HG02588 (cell line): Measurements from ENCODE around the gene ADRM1.

Experiments
- ATAC-seq: cut with Tn5 transposase; IDR thresholded peaks from one replicate; pipeline ENCODE4 v1.9.1; 2021; ENCODE audit warnings: mild to moderate bottlenecking, moderate library complexity; ENCODE audit not compliant: unreplicated experiment

ADRM1 gene

GRCh38 chr20:62309198-62309944 is 6.6 kb downstream of the ADRM1 start:
- no peak for ATAC-seq

- no peak for ATAC-seq
Measured at GRCh38 chr20:62309947-62310756, 7.4 kb downstream of the ADRM1 start.

DNA sequence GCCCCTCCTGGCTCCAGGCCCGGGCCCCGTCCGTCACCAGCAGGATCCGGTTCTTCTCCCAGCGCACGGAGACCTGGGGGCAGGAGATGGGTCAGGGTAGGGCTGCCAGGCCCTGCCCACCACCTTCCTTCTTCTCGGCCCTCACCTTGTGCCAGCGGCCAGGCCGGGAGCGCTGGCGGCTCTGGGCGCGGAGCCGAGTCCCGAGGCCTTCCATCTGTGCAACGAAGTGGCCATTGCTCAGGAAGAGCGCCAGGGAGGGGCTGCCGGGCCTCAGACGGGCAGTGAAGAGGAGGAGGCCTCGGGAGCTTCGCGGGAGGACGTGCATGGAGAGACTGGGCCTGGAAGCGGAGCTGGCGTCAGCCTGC is 7.9 kb downstream of the ADRM1 start:
- no peak for ATAC-seq

DNA sequence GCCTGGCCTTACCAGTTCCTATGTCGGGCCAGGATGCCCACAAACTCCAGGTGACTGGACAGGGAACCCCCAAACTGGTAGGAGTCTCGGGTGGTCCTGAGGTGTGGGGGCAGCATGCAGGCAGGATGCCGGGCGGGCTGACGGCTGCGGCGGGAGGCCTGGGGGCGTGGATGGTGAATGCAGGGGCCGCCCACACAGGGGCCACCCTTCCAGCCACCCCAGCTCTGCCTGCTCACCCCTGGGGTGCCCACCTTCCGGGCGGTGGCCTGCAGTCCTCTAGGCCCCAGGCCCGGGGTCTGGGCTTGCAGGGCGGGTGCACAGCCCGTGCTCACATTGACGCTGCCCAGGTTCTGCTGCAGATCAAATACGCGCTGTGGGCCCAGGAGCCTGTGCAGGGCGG is 8.4 kb downstream of the ADRM1 start:
- ATAC-seq = no peak

DNA sequence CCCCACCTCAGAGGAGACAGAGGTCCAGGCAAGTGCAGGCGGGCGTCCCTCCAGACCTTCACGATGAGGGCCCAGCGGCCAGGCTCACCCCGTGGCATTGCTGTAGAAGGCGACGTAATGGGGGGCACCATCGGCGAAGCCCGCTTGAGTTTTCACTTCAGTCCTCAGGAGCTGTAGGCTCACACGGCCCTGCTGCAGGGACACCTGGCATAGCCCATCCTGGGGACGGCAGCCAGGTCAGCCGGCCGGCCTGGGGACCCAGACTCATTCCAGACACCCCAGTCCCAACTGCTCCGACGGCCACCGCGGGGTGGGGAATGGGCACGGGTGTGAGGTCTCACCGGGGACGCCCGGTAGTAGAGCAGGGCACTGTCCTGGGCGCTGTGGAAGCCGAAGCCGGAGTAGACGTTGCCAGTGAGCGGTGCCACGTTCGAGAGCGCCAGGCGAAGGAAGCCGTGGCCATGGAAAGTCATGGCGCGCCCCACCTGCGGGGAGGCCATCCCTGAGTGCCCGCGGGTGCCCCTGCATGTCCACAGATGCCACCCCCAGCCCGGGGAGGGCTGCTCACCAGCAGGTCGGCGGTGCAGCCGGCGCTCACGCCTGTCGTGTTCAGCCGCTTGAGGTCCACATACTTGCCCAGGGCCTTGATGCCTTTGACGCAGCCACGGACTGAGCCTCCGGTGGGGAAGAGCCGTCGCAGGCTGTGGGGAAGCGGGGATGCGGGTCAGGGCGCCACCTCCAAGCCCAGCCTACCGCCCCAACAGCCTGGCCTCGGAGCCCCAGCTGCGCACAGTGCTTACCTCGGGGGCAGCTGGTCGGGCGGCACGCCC is 9.2 kb downstream of the ADRM1 start:
- ATAC-seq = no peak

GRCh38 chr20:62312662-62312977 is 9.8 kb downstream of the ADRM1 start:
- ATAC-seq = no peak

DNA sequence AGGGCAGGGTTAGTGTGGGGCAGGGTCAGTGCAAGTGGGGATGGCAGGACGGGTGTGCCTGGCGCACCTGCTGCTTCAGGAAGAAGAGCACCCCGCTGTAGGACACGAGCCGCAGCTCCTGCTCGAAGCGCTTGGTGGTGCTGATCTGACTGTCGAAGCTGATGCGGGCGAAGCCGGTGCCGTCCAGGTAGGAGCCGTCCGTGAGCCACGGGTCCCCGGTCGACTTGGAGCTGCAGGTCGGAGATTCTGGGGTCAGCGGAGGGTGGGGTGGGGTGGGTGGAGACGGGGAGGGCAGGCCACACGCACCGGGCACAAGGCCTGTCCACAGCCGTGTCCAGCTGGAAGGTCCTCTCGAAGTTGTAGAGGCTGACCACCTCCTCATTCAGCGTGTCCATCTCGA is 10.2 kb downstream of the ADRM1 start:
- ATAC-seq = no peak

DNA sequence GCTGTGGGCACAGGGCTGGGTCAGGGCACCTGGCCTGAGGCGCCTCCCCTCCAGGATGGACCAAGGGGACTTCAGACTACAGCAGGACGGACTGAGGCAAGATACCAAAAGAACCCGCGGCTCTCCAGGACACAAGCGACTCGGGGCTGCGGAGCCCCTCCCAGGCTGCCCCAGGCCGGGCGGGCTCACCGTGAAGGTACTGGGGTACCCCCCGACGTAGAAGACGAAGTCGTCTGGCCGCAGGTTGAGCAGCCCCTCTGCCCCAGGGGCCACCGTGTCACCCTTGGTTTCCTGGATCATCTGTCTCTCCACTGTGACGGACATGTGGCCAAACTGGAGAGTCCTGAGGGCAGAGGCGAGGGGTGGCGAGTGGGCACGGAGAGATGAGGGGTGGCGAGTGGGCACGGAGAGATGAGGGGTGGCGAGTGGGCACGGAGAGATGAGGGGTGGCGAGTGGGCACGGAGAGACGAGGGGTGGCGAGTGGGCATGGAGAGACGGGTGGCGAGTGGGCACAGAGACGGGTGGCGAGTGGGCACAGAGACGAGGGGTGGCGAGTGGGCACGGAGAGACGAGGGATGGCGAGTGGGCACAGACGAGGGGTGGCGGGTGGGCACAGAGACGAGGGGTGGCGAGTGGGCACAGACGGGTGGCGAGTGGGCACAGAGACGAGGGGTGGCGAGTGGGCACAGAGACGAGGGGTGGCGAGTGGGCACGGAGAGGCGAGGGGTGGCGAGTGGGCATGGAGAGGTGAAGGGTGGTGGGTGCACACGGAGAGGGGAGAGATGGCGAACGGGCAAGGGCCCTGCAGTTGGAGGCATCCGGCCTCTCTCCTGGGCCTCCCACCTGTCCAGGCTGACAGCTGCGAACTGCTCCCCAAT is 10.9 kb downstream of the ADRM1 start:
- no peak for ATAC-seq

- ATAC-seq = no peak
Measured at GRCh38 chr20:62314339-62314638, 11.5 kb downstream of the ADRM1 start.

GRCh38 chr20:62314711-62315302 is 12.0 kb downstream of the ADRM1 start:
- ATAC-seq = no peak

GRCh38 chr20:62315773-62316172 is 13.0 kb downstream of the ADRM1 start:
- no peak for ATAC-seq

GRCh38 chr20:62316331-62317166 is 13.8 kb downstream of the ADRM1 start:
- ATAC-seq = no peak

DNA sequence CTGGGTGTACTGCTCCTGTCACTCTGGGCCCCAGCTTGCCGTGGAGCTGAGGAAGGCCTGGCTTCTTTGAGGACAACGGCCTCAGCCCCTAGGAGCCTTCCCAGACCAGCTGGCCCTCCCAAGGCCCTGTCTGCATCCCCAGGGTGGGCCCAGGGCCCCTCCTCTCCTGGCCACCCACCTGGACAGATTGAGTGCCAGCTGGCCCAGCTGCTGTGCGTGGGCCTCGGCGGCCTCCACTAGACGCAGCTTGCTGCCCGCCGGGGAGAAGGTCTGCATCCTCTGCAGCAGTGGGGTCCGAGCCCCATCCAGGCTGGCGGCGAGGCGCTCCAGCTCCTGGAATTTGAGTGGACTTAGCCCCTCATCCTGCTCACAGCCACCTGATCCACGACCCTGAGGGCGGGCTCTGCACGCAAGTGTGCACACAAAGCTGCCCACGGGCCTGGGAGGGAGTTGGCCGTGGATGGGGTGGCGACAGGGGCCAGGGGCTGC is 14.4 kb downstream of the ADRM1 start:
- ATAC-seq = no peak

DNA sequence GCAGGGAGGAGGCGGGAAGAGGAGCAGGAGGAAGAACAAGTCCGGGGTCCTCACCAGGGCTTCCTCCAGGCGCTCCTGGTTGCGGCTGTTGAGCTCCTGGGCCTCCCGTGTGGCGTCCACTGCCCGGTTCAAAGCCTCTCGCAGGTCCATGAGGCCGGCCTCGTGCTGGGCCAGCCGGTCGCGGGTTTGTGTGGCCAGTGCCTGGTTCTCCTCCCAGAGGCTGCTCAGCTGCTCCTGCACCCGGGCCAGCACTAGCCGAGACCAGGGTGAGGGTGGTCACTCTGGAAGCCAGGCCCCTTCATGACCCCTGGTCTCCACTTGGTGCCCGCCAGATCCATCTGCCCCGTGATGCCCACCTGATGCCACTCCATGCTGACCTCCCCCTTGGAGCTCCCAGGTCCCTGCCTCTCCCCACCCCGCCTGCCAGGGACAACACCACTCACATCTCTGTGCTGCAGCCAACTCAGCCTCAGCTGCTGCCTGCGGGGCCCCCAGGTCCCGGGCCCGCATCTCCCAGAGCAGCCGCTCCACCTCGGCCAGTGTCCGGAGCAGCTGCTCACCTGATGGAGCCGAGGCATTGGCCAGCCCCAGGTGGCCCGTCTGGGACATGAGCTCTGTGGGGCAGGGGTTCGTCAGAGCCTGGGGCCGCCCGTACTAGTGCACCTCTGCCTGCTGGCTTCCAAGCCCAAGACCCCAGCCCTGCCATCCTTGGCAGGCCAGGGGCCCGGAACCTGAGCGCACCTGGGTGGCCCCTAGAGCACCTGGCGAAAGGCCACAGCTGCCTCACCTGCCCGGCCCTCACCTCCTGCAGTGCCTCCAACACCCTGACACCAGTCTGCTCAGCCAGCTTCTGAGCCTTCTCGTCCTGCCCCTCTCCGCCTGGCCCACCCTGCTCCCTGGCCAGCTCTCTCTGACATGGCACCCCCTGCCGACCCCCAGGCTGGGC is 15.9 kb downstream of the ADRM1 start:
- ATAC-seq = no peak

DNA sequence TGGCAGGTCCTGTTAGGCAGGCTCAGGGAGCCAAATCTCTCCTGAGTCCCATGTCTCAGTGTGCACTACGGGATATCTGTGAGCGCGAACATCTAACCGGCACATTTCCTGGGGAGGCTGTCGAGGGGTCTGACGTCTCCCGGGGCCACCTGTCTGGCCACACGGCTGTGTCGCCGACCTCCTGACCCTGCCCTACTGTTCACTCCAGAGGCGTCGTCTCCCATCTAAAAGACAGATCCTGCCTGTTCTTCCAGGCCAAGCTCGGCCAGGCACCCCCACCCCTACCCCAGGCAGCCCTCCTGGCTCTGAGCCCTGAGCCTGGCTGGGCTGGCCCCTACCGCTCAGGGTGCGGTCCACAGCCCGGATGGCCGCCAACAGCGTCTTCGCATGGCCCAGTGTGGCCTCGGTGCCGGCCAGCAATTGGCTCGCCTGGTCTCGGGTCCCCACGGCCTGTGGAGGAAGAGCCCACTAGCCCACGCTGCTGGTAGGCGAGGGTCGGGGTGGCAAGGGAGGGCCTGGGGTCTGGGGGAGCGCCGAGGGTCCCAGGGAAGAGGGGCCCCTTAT is 16.6 kb downstream of the ADRM1 start:
- no peak for ATAC-seq

GRCh38 chr20:62320581-62321354 is 18.0 kb downstream of the ADRM1 start:
- ATAC-seq = no peak

DNA sequence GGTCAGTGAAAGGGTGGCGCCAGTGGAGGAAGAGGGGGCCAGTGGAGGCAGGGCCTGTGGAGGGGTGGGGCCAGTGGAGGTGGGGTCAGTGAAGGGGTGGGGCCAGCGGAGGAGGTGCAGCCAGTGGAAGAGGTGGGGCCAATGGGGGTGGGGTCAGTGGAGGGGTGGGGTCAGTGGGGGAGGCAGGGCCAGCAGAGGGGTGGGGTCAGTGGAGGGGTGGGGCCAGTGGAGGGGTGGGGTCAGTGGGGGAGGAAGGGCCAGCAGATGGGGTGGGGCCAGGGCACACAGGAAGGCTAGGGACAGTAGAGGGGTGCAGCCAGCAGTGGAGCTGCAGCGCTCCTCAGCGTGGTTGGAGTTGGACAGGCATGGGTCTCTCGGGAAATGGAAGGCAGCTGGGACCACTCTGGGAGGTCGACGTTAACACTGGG is 18.7 kb downstream of the ADRM1 start:
- no peak for ATAC-seq
